Measurements from ENCODE around the gene RUNX2.

Gene RUNX2

GRCh38 chr6:45483501-45483900 lies 155.4 kb downstream of the RUNX2 start:
- no peak for DNase-seq (ENCODE audit: low read depth)

GRCh38 chr6:45486736-45487135 lies 158.6 kb downstream of the RUNX2 start:
- DNase-seq (ENCODE audit: low read depth) = no peak

DNA sequence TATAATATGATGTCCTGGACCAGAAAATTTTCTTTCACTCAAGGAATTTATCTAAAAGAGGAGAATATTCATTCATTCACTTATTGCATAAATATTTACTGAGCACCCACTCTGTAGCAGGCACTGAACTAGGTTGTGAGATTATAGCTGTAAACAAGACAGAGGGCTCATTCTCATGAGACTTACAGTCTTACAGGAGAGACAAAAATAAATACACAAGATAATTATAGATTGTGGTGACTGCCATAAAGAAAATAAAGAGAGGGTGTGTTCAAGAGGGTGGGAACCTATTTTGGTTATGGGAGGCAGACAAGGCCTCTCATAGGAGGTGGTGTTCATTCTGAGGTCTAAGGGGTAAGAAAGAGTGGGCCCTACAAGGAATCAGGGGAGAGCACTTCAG lies 159.5 kb downstream of the RUNX2 start:
- no peak for DNase-seq (ENCODE audit: low read depth)

DNA sequence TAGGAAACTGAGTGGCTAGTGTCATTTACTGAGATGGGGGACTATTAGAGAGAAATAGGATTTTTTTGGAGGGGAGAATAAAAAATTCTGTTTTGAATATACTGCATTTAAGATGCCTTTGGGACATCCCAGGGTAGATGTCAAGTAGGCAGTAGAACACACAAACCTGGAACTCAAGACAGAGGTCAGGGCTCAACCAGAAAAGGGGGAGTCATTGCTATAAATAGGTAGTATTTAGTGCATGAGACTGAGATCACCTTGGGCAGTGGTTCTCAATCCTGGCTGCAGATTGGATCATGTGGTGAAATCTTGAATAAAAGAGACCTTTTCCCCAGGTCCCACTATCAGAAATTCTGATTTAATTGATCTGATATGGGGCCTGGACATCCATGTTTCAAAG lies 160.1 kb downstream of the RUNX2 start:
- no peak for DNase-seq (ENCODE audit: low read depth)

DNA sequence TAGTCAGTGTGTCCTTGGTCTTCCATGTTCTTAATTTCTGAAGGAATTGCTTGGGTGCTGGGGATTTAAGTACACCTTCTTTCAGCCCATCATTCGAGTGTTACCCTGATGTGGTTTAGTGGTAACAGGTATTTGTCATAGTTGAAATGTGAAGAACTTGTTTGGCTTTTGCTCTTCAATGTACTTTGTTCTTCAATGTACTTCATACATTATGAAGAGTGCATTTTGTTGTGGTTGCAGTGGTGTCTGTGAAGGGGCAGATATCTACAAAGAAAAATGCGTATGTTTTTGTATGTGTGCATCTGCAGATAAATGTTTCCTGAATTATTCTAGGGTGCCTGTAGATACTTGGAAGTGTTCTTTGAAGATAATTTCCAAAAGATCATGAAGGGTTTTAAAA lies 160.8 kb downstream of the RUNX2 start:
- DNase-seq (ENCODE audit: low read depth) = no peak

DNA sequence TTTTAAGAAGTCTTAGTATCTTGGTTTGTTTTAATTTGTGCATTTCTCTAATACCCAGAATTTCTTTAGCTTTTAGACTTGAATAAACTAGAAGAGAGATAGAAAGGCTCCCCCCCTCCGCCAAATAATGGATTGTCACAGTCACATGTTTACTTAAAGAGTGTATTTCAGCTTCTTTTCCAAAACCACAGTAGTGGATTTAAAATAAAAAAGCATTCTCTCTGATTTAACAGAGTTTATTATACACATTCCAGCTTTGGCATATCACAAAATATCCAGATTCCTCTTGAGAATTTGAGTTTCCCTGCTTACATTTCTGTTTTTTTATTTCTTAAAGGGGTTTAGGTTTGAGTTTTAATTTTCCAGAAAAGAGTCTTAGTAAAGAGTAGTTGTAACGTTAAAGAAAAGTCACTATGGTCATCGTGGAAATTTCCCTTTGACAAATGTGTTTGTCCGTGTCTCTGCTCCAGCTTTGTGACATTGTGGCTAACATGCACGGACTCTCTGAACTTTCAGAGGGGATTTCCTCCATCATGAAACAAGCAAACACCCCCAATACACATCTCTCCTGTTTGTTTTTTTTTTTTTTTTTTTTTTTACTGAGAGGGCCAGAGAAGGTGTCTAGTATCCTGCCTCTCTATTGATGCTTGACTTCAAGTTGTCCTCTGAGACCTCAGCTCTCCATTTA lies 163.1 kb downstream of the RUNX2 start:
- DNase-seq (ENCODE audit: low read depth) = no peak

GRCh38 chr6:45491874-45492273 lies 163.7 kb downstream of the RUNX2 start:
- DNase-seq (ENCODE audit: low read depth) = no peak

- DNase-seq (ENCODE audit: low read depth) = no peak
These were observed 165.6 kb downstream of the RUNX2 start for GRCh38 chr6:45493761-45494160.

DNA sequence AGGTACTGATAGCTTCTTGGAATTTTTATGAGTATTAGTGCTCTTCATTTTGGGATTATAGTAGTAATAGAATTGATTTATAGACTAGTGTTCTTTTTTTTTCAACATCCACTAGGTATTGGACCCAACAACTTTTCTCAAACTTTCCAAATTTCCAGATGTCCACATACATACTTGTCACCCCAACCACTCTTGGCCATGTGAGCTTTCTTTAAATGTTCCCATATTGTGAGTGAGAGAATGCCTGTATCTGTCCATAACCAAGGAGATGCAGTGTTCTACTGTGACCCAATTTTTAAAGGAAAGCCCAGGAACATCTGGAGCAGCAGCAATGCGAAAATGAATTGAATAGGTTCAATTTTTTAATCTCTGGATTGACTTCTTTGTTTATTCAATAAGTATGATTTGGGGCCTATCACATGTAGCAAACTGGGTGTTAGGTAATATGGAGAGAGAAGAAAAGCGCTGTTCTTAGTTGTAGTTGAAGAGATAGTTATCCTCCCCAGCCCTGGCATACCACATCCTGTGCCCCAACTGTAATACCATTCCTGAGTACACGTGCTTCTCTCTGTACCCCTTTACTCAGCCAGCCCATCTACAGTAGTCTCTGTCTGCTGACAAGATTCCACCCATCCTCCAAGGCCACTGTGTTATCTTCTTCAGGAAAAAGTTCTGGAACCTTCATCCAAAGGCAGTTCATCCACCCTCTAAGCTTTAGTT lies 166.4 kb downstream of the RUNX2 start:
- DNase-seq (ENCODE audit: low read depth) = no peak

DNA sequence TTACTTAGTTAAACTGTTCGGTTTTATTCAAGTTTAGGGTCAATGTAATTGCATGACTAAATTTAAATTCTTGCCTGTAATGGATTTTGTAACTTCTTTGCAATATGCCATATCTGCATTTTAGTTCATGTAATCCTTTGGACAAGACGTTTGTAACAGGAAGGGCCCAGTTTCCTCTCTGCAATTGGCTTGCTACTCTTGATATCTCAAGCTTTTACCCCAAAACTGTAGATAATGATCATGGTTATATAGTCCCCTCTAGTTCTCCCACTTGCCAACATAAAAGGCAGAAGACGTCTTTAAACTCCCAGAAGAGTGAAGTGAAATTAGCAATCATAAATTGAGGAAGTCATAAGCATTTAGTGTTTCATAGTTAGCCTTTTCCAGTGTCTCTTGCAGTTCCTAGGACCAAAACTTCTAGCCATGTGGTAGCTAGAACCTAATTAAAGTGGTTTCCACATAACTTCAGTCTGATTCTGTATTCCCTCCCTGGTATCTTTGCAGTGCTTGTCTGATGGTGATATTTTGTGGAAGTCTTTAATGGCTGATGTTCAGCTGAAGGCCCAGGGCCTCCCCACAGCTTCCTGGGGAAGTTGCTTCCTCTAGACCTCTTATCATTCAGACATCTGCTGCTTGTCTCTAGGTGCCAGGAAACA lies 167.4 kb downstream of the RUNX2 start:
- no peak for DNase-seq (ENCODE audit: low read depth)

DNA sequence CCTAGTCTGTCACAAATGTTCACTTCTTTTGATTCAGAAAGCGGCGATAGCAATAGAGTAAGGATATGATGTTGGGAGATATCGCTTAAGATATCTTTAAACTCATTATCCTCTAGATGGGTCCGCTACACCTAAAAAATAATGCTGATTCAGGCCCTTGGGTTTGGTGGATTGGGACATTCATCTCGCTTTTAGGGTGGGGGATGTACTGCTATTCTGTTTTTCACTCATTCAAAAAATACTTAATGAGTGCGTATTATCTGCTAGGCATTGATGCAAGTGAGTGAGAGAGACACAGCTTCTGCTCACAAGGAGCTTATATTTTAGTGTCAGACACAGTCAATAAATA lies 167.9 kb downstream of the RUNX2 start:
- DNase-seq (ENCODE audit: low read depth) = no peak

- no peak for DNase-seq (ENCODE audit: low read depth)
These were observed 170.5 kb downstream of the RUNX2 start for GRCh38 chr6:45498591-45498990.

DNA sequence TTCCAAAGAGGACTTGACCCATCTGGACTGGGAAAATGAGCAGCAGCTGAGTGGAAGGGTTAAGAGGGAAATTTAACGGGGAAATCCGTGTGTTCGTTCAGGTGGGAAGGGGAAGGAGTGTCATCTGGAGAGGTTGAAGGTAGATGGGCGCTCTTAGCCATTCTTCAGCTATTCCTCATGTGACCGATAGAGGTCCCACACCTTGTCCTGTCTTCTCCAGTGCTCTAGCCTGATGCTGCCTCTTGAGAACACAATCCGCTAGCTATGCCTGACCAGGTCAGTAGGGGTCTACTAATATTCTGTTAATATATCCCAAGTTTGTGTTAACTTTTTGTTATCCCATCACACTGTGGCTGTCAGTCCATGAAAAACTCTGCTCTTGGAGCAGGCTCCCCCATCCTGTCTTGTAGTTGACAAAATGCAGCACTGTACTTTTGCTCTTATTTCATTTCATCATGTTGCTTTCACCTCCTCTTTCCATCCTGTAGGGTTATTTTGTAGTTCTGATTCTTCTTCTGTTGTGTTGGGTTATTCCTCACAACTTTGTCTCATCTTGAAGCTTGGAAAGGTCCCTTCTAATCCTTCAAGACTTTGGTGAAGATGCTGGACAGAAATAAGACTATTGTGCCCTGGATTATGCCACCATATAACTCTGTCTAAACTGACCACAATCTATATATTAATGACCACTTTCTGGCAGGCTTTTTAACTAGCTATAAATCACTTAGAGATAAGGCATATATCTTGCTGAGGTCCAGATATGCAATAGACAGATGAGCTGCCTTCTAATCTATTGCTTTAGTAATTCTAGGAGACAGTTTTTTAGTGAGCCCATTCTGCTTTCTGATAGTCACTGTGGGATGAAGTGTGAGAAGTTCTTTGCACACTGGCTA lies 173.0 kb downstream of the RUNX2 start:
- no peak for DNase-seq (ENCODE audit: low read depth)

- no peak for DNase-seq (ENCODE audit: low read depth)
These were observed 174.3 kb downstream of the RUNX2 start for GRCh38 chr6:45502456-45502855.

DNA sequence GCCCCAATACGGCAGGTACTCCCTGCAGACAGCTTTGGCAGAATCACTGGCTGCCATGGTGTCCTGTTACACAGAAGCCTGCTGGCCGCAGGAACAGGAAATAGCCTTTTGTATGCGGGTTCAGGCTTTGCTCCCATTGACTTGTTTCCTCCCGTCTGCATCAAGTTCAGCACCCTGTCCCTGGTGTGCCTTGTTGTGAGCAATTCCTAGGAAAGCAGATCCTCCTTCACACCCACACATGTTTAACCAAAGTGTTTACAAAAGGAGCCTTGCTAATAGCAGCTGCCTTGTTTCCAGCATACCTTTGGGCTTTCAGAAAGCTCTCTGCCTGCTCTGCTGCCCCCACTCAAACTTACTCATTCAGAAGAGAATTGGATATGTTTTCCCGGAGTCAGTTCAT lies 176.8 kb downstream of the RUNX2 start:
- no peak for DNase-seq (ENCODE audit: low read depth)

GRCh38 chr6:45505470-45505869 lies 177.3 kb downstream of the RUNX2 start:
- no peak for DNase-seq (ENCODE audit: low read depth)

DNA sequence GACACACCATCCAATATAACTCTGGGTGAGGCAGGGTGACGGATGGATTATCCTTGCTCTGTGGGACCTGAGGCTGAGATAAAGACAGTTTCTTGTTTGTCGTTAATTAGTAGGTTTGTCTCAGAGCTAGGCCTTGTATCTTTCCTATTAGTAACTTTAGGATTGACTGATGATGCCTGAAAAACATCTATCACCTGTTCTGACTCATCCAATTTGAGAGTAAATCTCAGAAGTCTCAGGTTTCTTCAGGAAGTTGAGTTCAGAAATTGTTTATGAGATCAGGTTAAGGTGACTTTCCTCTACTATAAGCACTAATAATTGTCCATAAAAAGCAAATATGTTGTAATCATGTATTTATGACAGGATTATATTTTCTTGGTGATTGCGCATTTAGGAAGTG lies 179.1 kb downstream of the RUNX2 start:
- no peak for DNase-seq (ENCODE audit: low read depth)

GRCh38 chr6:45509426-45509825 lies 181.3 kb downstream of the RUNX2 start:
- DNase-seq (ENCODE audit: low read depth) = no peak

DNA sequence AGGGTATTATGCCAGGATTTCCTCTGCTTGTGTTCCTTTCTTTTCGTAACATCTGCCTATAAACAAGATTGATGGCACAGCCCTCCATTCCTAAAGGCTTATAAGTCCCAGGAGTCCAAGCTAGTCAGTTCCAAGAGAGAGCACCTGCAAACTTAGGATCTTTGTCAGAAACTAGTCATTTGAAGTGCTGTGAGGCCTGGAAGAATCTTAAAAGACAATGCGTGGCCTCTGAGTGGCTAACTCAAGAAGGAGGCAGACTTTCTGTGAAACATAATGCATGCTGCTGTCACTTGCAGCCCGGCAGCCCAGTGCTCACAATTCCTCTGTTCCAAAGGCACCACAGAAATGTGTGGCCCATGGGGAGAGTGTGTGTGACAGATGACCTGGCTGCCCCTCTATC lies 184.6 kb downstream of the RUNX2 start:
- no peak for DNase-seq (ENCODE audit: low read depth)

DNA sequence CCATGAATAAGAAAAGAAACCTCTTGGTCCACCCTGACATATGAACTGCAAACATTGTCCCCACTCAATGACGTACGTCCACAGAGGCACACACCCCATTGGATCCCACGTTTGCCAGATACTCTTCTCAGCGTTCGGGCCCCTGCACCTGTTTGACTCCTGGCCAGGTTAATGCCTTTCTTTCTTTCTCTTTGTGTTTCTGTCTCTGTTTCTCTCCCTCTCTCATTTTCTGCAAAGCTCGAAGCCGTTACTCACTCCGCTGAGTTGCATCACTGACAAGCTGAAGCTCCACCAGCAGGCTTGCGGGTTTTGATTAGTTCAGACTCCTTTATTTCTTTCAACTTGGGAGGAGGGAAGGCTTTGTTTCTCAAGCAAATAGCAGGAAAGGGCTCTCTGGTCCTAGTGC lies 185.1 kb downstream of the RUNX2 start:
- no peak for DNase-seq (ENCODE audit: low read depth)

- DNase-seq (ENCODE audit: low read depth) = no peak
These were observed 185.7 kb downstream of the RUNX2 start for GRCh38 chr6:45513843-45514242.

DNA sequence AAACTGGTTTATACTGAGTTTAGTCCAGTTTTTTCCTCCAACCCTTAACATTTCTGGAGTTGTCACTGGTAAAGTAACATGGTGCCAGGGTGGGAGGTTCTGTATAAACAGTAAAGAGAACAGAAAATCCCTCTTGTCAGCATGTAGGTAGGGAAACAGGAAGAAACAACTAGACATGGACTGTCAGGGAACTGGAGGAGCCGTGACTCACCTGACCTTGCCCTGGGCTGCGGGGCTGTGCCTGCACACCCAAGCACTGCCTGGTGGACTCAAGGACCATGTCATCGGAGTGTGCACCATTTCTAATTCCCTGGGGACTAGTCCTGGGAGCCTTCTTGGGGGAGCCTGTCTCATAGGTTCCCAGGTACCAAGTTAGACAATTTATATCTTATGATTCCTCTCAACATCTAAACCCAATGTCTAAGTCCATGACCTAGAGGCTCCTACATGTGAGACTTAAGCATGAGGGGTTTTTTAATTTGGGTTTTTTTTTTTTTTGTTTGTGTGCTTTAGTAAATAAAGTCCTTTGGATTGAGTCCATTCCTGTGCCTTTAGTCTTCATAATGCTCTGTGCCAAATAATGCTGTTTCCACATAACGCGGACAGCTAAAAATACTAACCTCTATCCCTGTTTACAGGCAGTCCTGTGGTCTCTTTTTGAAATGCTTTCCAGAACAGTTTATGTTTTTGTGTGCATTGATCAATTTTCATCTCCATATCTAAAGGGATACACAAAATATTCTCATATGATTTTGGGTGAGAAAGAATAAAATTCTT lies 186.5 kb downstream of the RUNX2 start:
- DNase-seq (ENCODE audit: low read depth) = no peak
